ENCODE measurements around the gene TGFB1I1. TPM values are rescaled to one million over a fixed set of nuclear protein-coding genes. Genes with fewer than 3 reads are reported as not detected.

Gene TGFB1I1
- total RNA-seq, 1 experiment from 2014 or later = 8.7 TPM

DNA sequence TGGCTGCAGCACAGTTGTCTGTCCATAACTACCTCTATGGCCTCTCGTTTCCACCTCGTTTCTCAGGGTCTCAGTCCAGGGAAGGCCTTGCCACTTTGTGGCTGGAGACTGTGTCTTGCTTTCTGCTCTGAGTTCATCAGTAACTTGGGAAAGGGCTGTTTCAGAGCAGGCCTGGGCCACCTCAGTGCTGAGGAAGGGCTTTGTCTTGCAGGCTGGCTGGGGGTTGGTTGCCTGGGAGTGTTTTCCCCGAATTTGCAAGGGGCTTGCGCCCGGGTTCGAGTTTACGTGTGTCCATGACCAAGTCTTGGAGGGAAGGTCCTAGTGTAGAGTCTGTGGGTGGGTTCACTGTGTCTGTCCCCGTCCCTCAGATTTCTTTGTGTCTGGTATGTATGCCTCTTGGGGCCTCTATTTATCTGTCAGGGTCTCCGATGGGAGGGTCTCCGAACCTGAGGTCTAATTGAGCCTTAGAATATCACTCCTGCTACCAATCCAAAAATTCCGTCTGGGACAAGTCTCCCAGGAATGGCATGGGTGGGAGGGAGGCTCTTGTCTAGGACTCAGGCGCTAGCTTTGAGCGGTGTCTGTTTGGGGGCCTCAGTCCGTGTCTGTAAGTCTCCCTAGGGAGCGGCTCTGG lies 594 bp upstream of the TGFB1I1 start:
- ChIA-PET RAD21 (ENCODE audit: low non-redundant PET in 1 of 2, low total read pairs in 2 of 2, uncharacterized antibody in 2 of 2, unreplicated experiment in 2 of 2) (no interaction called here), CTCF (interaction anchor here (1.0 kb wide), 1 partner anchor 11 kb away, joined by 8 read pairs; no protein-coding TSS in a partner anchor)
- BruUV-seq (replicated peaks) = no TSS peak

More for the DNA sequence above, 594 bp upstream of the TGFB1I1 start:
- peak overlapping the region; percentile 34; the same call in 1 of the 2 replicates for H3K27ac ChIP-seq (ENCODE audit: low read depth, low read length)
- TF ChIP-seq EZH2phosphoT487 (IDR thresholded peaks at IDR 0.05; ENCODE audit: borderline replicate concordance) (no peak), YY1 (IDR thresholded peaks at IDR 0.05; ENCODE audit: extremely low read depth, insufficient replicate concordance, low read depth, low read length) (no peak), FOSL1 (IDR thresholded peaks at IDR 0.05; ENCODE audit: low read depth) (no peak), JUND (IDR thresholded peaks at IDR 0.05) (no peak)
- TF ChIP-seq, protein P1, sequence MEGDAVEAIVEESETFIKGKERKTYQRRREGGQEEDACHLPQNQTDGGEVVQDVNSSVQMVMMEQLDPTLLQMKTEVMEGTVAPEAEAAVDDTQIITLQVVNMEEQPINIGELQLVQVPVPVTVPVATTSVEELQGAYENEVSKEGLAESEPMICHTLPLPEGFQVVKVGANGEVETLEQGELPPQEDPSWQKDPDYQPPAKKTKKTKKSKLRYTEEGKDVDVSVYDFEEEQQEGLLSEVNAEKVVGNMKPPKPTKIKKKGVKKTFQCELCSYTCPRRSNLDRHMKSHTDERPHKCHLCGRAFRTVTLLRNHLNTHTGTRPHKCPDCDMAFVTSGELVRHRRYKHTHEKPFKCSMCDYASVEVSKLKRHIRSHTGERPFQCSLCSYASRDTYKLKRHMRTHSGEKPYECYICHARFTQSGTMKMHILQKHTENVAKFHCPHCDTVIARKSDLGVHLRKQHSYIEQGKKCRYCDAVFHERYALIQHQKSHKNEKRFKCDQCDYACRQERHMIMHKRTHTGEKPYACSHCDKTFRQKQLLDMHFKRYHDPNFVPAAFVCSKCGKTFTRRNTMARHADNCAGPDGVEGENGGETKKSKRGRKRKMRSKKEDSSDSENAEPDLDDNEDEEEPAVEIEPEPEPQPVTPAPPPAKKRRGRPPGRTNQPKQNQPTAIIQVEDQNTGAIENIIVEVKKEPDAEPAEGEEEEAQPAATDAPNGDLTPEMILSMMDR (IDR thresholded peaks at IDR 0.05 in 2 of 3, conservative IDR thresholded peaks at IDR 0.05 in 1 of 3; ENCODE audit: borderline replicate concordance in 1 of 3, insufficient read depth in 1 of 3, low read depth in 2 of 3, low read length in 2 of 3) = no peak
- H3K9me2 ChIP-seq (ENCODE audit: insufficient read depth) = no peaks in the 10 kb centered on the region
- peak overlapping the region; percentile 68 for H2AFZ ChIP-seq (ENCODE audit: low read depth, low read length, poor library complexity, severe bottlenecking)
- intact Hi-C loops (cut with micrococcal nuclease) = loop anchor here (5.0 kb wide), 1 partner anchor 226 kb away; no protein-coding TSS in a partner anchor
- H3K4me3 ChIP-seq (replicated peaks in 1 of 2; ENCODE audit: low read depth in 1 of 2, low read length in 2 of 2) = peak overlapping the region; percentile 66 to 72
- peaks cover 9 to 22% of the 10 kb centered on the region in 2 experiments for H3K4me1 ChIP-seq (ENCODE audit: control insufficient read depth in 1 of 2, insufficient read depth in 2 of 2, low read length in 2 of 2)
- no peaks in the 10 kb centered on the region for H3K27me3 ChIP-seq (ENCODE audit: insufficient read depth, low read length)
- DNase-seq (ENCODE audit: low read depth, low spot score) (no peak), ATAC-seq (no peak)
- no peaks in the 10 kb centered on the region for H3K36me3 ChIP-seq (ENCODE audit: control insufficient read depth in 1 of 2, insufficient read depth in 2 of 2, low read length in 2 of 2)
- peak overlapping the region; percentile 52 for H3K9ac ChIP-seq (ENCODE audit: low read length)
- no peaks in the 10 kb centered on the region for H4K20me1 ChIP-seq (ENCODE audit: insufficient read depth)
- POLR2A ChIA-PET = interaction anchor here (1.2 kb wide), 1 partner anchor 16 kb away, joined by 3 read pairs; no protein-coding TSS in a partner anchor
- peak overlapping the region; percentile 98 for H3K4me2 ChIP-seq (ENCODE audit: low read length)
- H3K9me3 ChIP-seq (ENCODE audit: control insufficient read depth in 1 of 2, insufficient read depth in 1 of 2, low read depth in 1 of 2, low read length in 2 of 2) = no peaks in the 10 kb centered on the region
- H3K79me2 ChIP-seq (ENCODE audit: insufficient read depth, low read length) = no peaks in the 10 kb centered on the region

Measured in HCT116 (cell line).